ENCODE measurements around the gene UTF1. TPM values are rescaled to one million over a fixed set of nuclear protein-coding genes. Genes with fewer than 3 reads are reported as not detected.

The UTF1 gene
- total RNA-seq, 1 donor from 2014 or later = not detected

DNA sequence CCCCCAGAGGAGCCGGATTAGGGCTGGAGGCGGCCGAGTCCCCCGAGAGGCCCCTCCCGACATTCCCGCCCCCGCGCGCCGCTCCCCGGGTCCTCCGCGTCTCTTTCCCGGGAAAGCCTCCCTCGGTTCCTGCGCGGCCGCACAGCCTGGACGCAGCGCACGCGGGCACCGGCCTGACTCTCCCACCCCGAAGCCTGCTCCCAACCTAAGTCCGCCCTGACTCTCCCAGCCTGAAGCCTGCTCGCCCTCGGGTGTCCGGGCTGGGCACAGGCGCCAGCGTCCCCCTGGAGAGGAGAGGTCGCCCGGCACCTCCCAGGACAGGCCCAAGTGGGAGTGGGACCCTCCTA lies 7.2 kb downstream of the UTF1 start:
- TF ChIP-seq, protein P1, sequence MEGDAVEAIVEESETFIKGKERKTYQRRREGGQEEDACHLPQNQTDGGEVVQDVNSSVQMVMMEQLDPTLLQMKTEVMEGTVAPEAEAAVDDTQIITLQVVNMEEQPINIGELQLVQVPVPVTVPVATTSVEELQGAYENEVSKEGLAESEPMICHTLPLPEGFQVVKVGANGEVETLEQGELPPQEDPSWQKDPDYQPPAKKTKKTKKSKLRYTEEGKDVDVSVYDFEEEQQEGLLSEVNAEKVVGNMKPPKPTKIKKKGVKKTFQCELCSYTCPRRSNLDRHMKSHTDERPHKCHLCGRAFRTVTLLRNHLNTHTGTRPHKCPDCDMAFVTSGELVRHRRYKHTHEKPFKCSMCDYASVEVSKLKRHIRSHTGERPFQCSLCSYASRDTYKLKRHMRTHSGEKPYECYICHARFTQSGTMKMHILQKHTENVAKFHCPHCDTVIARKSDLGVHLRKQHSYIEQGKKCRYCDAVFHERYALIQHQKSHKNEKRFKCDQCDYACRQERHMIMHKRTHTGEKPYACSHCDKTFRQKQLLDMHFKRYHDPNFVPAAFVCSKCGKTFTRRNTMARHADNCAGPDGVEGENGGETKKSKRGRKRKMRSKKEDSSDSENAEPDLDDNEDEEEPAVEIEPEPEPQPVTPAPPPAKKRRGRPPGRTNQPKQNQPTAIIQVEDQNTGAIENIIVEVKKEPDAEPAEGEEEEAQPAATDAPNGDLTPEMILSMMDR (IDR thresholded peaks at IDR 0.05) = no peak
- Mint-ChIP-seq H3K4me3 (ENCODE audit: unreplicated experiment) (no peak overlapping the region), H3K36me3 (ENCODE audit: low read depth) (no peaks in the 10 kb centered on the region), H3K9me3 (ENCODE audit: low read depth) (no peaks in the 10 kb centered on the region), H3K27ac (ENCODE audit: unreplicated experiment) (no peak overlapping the region), H3K27me3 (ENCODE audit: low read depth) (peaks cover 56% of the 10 kb centered on the region), H3K4me1 (ENCODE audit: low read depth) (no peaks in the 10 kb centered on the region)
- DNase-seq (ENCODE audit: low spot score) = no peak

DNA sequence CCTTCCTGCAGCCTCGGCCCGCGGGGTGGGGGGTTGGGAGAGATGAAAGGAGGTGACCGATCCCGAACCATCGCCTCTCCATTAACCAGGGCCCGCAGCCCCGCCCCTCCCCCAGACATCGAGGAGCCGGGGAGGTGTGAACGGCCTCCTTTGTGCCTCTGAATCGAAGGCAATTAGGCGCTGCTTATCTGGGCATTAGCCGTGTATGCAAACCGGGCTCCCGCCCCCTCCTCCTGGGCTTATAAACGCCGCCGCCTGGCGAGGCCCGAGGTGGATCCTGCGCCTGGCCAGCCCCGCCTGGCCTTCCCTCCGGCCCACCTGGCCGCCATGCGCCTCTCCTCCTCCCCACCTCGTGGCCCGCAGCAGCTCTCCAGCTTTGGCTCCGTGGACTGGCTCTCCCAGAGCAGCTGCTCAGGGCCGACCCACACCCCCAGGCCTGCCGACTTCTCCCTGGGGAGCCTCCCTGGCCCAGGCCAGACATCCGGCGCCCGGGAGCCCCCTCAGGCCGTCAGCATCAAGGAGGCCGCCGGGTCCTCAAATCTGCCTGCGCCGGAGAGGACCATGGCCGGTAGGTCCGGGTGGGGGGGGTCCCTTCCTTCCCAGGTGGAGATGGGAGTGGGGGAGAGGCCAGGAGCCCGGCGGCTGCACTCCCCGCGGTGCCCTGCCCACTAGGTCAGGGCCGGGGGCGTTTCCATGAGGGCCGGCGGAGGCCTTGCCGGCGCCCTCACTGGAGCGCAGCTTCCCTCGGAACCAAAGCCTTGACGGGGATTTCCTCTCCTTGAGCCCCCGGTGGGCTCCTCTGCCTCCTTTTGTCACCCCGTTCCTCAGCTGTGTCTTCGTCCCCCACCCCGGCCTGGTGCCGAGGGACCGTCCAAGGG lies 7.8 kb downstream of the UTF1 start, which contains the start of gene VENTX:
Gene VENTX, plus strand, starts transcription at position 268 of the 878 bp plus-strand sequence. Its CDS starts 60 bp downstream, at position 328.
- H3K4me1 Mint-ChIP-seq (ENCODE audit: low read depth) = no peaks in the 10 kb centered on the region
- H3K9me3 Mint-ChIP-seq (ENCODE audit: low read depth) = no peaks in the 10 kb centered on the region
- TF ChIP-seq, protein P1 (IDR thresholded peaks at IDR 0.05) = no peak
- no peak within 1 kb of the TSS for H3K27ac Mint-ChIP-seq (ENCODE audit: unreplicated experiment)
- H3K4me3 Mint-ChIP-seq (ENCODE audit: unreplicated experiment) = no peak within 1 kb of the TSS
- DNase-seq (ENCODE audit: low spot score) = no peak
- H3K36me3 Mint-ChIP-seq (ENCODE audit: low read depth) = no peaks in the 10 kb centered on the region
- peaks cover 55% of the 10 kb centered on the region for H3K27me3 Mint-ChIP-seq (ENCODE audit: low read depth)

DNA sequence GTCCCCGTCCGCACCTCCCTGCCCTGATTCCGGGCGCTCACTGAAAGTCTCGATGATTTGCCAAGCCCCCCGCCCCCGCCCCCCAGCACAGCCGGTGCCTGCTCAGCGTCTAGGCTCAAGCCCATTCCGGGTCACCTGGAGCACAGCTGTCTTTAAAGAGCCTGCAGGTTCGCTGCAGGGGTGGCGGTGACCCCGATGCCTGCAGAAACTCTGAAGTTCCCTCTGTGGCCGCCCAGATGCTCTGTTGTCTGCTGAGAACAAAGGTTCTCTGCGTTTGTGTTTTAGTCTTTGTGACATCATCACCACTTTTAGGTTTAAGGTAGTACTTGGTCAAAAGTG lies 8.4 kb downstream of the UTF1 start:
- Mint-ChIP-seq H3K4me1 (ENCODE audit: low read depth) (no peaks in the 10 kb centered on the region), H3K9me3 (ENCODE audit: low read depth) (no peaks in the 10 kb centered on the region), H3K27ac (ENCODE audit: unreplicated experiment) (no peak overlapping the region), H3K36me3 (ENCODE audit: low read depth) (no peaks in the 10 kb centered on the region), H3K4me3 (ENCODE audit: unreplicated experiment) (no peak overlapping the region), H3K27me3 (ENCODE audit: low read depth) (peaks cover 54% of the 10 kb centered on the region)
- TF ChIP-seq, protein P1 (IDR thresholded peaks at IDR 0.05) = no peak
- no peak for DNase-seq (ENCODE audit: low spot score)

DNA sequence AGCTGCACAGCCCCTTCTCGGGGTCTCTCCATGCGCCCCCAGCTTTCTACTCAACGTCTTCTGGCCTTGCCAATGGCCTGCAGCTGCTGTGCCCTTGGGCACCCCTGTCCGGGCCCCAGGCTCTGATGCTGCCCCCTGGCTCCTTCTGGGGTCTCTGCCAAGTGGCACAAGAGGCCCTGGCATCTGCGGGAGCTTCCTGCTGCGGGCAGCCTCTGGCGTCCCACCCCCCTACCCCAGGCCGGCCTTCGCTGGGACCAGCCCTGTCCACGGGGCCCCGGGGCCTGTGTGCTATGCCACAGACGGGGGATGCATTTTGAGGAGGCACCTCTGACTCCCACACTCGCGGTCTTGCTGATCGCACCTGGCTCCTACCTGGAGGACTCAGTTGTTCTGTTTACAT lies 10.0 kb downstream of the UTF1 start:
- TF ChIP-seq, protein P1 (IDR thresholded peaks at IDR 0.05) = no peak
- H3K36me3 Mint-ChIP-seq (ENCODE audit: low read depth) = no peaks in the 10 kb centered on the region
- DNase-seq (ENCODE audit: low spot score) = no peak
- H3K27me3 Mint-ChIP-seq (ENCODE audit: low read depth) = peaks cover 46% of the 10 kb centered on the region
- H3K9me3 Mint-ChIP-seq (ENCODE audit: low read depth) = no peaks in the 10 kb centered on the region
- no peak overlapping the region for H3K27ac Mint-ChIP-seq (ENCODE audit: unreplicated experiment)
- H3K4me1 Mint-ChIP-seq (ENCODE audit: low read depth) = no peaks in the 10 kb centered on the region
- H3K4me3 Mint-ChIP-seq (ENCODE audit: unreplicated experiment) = no peak overlapping the region

DNA sequence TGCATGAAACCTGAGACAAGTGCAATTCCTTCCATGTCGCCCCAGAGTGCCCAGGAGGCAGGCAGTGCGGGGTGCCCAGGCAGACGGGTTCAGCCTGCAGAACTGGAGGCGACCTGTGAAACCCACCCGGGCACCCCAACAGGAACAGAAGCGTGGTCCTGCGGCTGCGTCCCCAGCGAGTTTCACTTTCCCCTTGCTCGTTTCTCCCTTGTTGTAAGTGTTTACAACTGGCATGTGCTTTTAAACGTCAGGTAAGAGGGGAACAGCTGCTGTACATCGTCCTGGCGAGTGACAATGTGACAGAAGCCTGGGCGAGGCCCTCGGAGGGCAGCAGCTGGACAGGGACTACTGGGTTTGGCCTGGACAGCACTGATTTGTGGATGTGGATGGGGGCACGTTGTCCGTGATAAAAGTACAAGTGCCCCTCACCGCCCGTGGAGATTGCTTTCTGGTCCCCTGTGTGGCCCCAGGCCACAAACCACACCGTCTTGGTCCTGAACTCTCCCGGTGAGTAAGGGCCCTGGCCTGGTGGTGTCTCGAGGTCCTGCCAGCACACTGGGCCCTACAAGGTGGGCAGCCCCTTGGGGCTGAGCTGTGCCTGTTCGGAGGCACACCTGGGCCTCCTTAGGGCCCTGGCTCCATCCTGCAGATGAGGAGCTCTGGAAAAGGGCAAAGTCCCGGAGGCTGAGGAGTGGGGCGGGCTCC lies 11.6 kb downstream of the UTF1 start:
- Mint-ChIP-seq H3K27ac (ENCODE audit: unreplicated experiment) (no peak overlapping the region), H3K4me3 (ENCODE audit: unreplicated experiment) (no peak overlapping the region), H3K4me1 (ENCODE audit: low read depth) (no peaks in the 10 kb centered on the region), H3K27me3 (ENCODE audit: low read depth) (peaks cover 44% of the 10 kb centered on the region), H3K9me3 (ENCODE audit: low read depth) (no peaks in the 10 kb centered on the region), H3K36me3 (ENCODE audit: low read depth) (no peaks in the 10 kb centered on the region)
- TF ChIP-seq, protein P1 (IDR thresholded peaks at IDR 0.05) = no peak
- no peak for DNase-seq (ENCODE audit: low spot score)

All from chondrocyte (in vitro differentiated cells).